ENCODE measurements around the gene GNMT. TPM values are rescaled to one million over a fixed set of nuclear protein-coding genes. Genes with fewer than 3 reads are reported as not detected.

GNMT gene
- total and polyA plus RNA-seq, 4 donors = 1.0 to 4.5 (median 2.2) TPM

DNA sequence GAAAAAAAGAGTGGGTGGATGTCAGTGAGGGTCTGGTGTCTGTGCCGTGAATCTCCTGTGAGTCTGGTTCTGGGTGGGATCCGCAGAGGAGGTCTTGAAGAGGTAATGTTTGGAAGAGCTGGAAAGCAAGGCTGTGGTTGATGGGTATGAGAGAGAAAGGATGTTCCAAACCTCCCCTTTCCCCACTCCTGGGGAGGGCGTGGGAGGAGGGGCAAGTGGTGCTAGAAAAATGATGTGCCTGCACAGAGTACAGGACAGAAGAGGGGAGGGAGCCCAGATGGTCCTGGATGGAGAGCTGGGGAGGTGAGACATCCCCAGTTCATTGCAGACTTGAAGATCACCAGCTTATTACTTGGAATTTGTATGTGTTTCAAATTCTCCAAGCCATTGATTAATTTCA lies 28.1 kb upstream of the GNMT start:
- 85 to 92% methylated on average over 3 of the region's 3 CpGs for WGBS, 2 donors
- ATAC-seq (ENCODE audit: insufficient read depth, low FRiP score) (no peak), DNase-seq (no peak)
- Histone ChIP-seq H3K36me3 (ENCODE audit: control insufficient read depth in 4 of 4, insufficient read depth in 4 of 4, low read length in 4 of 4) (peaks cover 4 to 19% (median 9%) of the 10 kb centered on the region in 4 donors), H3K27me3 (ENCODE audit: control insufficient read depth in 3 of 3, insufficient read depth in 3 of 3, low read length in 2 of 3) (no peaks in the 10 kb centered on the region), H3K4me3 (no peak overlapping the region), H3K4me1 (ENCODE audit: control insufficient read depth in 5 of 5, insufficient read depth in 5 of 5, low read length in 5 of 5) (peaks cover 0 to 20% (median 5%) of the 10 kb centered on the region in 5 donors), H3K9ac (ENCODE audit: insufficient read depth in 1 of 2, low read length in 2 of 2) (no peak overlapping the region), H3K9me3 (ENCODE audit: control insufficient read depth in 4 of 4, insufficient read depth in 3 of 4, low read length in 3 of 4) (no peaks in the 10 kb centered on the region), H3K27ac (ENCODE audit: low read depth in 1 of 2, low read length in 1 of 2) (no peak overlapping the region)
- TF ChIP-seq, protein P1, sequence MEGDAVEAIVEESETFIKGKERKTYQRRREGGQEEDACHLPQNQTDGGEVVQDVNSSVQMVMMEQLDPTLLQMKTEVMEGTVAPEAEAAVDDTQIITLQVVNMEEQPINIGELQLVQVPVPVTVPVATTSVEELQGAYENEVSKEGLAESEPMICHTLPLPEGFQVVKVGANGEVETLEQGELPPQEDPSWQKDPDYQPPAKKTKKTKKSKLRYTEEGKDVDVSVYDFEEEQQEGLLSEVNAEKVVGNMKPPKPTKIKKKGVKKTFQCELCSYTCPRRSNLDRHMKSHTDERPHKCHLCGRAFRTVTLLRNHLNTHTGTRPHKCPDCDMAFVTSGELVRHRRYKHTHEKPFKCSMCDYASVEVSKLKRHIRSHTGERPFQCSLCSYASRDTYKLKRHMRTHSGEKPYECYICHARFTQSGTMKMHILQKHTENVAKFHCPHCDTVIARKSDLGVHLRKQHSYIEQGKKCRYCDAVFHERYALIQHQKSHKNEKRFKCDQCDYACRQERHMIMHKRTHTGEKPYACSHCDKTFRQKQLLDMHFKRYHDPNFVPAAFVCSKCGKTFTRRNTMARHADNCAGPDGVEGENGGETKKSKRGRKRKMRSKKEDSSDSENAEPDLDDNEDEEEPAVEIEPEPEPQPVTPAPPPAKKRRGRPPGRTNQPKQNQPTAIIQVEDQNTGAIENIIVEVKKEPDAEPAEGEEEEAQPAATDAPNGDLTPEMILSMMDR (IDR thresholded peaks at IDR 0.05; ENCODE audit: control extremely low read depth, extremely low read depth) = no peak

DNA sequence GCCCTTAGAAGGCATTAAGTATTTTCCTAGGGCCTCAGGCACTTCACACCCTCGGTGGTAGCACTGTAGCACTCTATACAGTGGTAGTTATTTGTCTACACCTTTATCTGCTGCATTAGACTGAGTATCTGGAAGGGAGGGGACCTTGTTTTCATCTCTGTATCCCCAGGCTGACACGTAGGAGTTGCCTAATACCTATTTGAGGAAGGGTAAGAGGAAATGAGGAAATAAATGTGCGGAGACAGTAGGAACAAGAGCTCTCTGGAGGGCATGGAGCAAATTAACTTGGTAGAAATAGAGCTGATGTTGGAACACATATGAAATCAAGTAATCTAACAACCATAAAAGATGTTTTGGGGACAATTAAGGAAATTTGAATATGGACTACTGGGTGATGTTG lies 27.3 kb upstream of the GNMT start:
- Histone ChIP-seq H3K4me1 (ENCODE audit: control insufficient read depth in 5 of 5, insufficient read depth in 5 of 5, low read length in 5 of 5) (peaks cover 0 to 20% (median 5%) of the 10 kb centered on the region in 5 donors), H3K4me3 (no peak overlapping the region), H3K9ac (ENCODE audit: insufficient read depth in 1 of 2, low read length in 2 of 2) (no peak overlapping the region), H3K9me3 (ENCODE audit: control insufficient read depth in 4 of 4, insufficient read depth in 3 of 4, low read length in 3 of 4) (no peaks in the 10 kb centered on the region), H3K27ac (ENCODE audit: low read depth in 1 of 2, low read length in 1 of 2) (no peak overlapping the region), H3K36me3 (ENCODE audit: control insufficient read depth in 4 of 4, insufficient read depth in 4 of 4, low read length in 4 of 4) (peaks cover 7 to 27% (median 10%) of the 10 kb centered on the region in 4 donors), H3K27me3 (ENCODE audit: control insufficient read depth in 3 of 3, insufficient read depth in 3 of 3, low read length in 2 of 3) (no peaks in the 10 kb centered on the region)
- 11 to 26% methylated on average over 3 of the region's 3 CpGs for WGBS, 2 donors
- TF ChIP-seq, protein P1 (IDR thresholded peaks at IDR 0.05; ENCODE audit: control extremely low read depth, extremely low read depth) = no peak
- no peak for DNase-seq
- ATAC-seq (ENCODE audit: insufficient read depth, low FRiP score) = no peak

- 45 to 75% methylated on average over 7 of the region's 7 CpGs for WGBS, 2 donors
- Histone ChIP-seq H3K4me1 (ENCODE audit: control insufficient read depth in 5 of 5, insufficient read depth in 5 of 5, low read length in 5 of 5) (peaks cover 0 to 12% (median 4%) of the 10 kb centered on the region in 5 donors), H3K27me3 (ENCODE audit: control insufficient read depth in 3 of 3, insufficient read depth in 3 of 3, low read length in 2 of 3) (no peaks in the 10 kb centered on the region), H3K9ac (ENCODE audit: insufficient read depth in 1 of 2, low read length in 2 of 2) (no peak overlapping the region), H3K36me3 (ENCODE audit: control insufficient read depth in 4 of 4, insufficient read depth in 4 of 4, low read length in 4 of 4) (peaks cover 7 to 42% (median 18%) of the 10 kb centered on the region in 4 donors), H3K9me3 (ENCODE audit: control insufficient read depth in 4 of 4, insufficient read depth in 3 of 4, low read length in 3 of 4) (no peaks in the 10 kb centered on the region), H3K27ac (ENCODE audit: low read depth in 1 of 2, low read length in 1 of 2) (no peak overlapping the region), H3K4me3 (no peak overlapping the region)
- no peak for DNase-seq
- no peak for ATAC-seq (ENCODE audit: insufficient read depth, low FRiP score)
- TF ChIP-seq, protein P1 (IDR thresholded peaks at IDR 0.05; ENCODE audit: control extremely low read depth, extremely low read depth) = no peak
Measured at GRCh38 chr6:42935322-42935721, 25.2 kb upstream of the GNMT start.

- 90 to 95% methylated on average over 11 of the region's 11 CpGs for WGBS, 2 donors
- peaks cover 7 to 47% (median 20%) of the 10 kb centered on the region in 4 donors for H3K36me3 ChIP-seq (ENCODE audit: control insufficient read depth in 4 of 4, insufficient read depth in 4 of 4, low read length in 4 of 4)
Measured at GRCh38 chr6:42936398-42936797, 24.2 kb upstream of the GNMT start.

More at GRCh38 chr6:42936398-42936797, 24.2 kb upstream of the GNMT start:
- Histone ChIP-seq H3K4me3 (no peak overlapping the region), H3K9me3 (ENCODE audit: control insufficient read depth in 4 of 4, insufficient read depth in 3 of 4, low read length in 3 of 4) (no peaks in the 10 kb centered on the region), H3K4me1 (ENCODE audit: control insufficient read depth in 5 of 5, insufficient read depth in 5 of 5, low read length in 5 of 5) (peaks cover 0 to 5% (median 0%) of the 10 kb centered on the region in 5 donors), H3K9ac (ENCODE audit: insufficient read depth in 1 of 2, low read length in 2 of 2) (no peak overlapping the region), H3K27ac (ENCODE audit: low read depth in 1 of 2, low read length in 1 of 2) (no peak overlapping the region), H3K27me3 (ENCODE audit: control insufficient read depth in 3 of 3, insufficient read depth in 3 of 3, low read length in 2 of 3) (no peaks in the 10 kb centered on the region)
- DNase-seq (no peak), ATAC-seq (ENCODE audit: insufficient read depth, low FRiP score) (no peak)
- TF ChIP-seq, protein P1 (IDR thresholded peaks at IDR 0.05; ENCODE audit: control extremely low read depth, extremely low read depth) = no peak
